AG10803 (cell line): Measurements from ENCODE around the gene JARID2.
A peak's percentile ranks its signal among the peaks of the same experiment; 100 is the strongest.

Source experiments
- DNase-seq: peaks from one replicate; pipeline ENCODE4 v3.0.0; 2010; ENCODE audit warnings: low read depth
- H3K4me3 ChIP-seq: 2 replicates; pipeline ENCODE4 v1.5.1; 2011; ENCODE audit warnings: mild to moderate bottlenecking, low read length, control low read depth
- CTCF ChIP-seq: conservative IDR thresholded peaks from 2 replicates; pipeline ENCODE4 v1.5.1; 2011; ENCODE audit warnings: mild to moderate bottlenecking, low read length, control low read depth, inconsistent platforms

JARID2 gene

GRCh38 chr6:15526212-15526701 is 280.4 kb downstream of the JARID2 start:
- H3K4me3 ChIP-seq: no peak overlapping the region
- TF ChIP-seq CTCF: no peak
- DNase-seq: no peak

- DNase-seq: peak; percentile 24
- no peak for TF ChIP-seq CTCF
- no peak overlapping the region for H3K4me3 ChIP-seq
Measured at GRCh38 chr6:15527838-15528617, 282.2 kb downstream of the JARID2 start.

- H3K4me3 ChIP-seq: no peak overlapping the region
- no peak for TF ChIP-seq CTCF
- no peak for DNase-seq
Measured at GRCh38 chr6:15528870-15529269, 283.0 kb downstream of the JARID2 start.

- no peak overlapping the region for H3K4me3 ChIP-seq
- no peak for DNase-seq
- TF ChIP-seq CTCF: no peak
Measured at GRCh38 chr6:15530411-15530810, 284.5 kb downstream of the JARID2 start.

DNA sequence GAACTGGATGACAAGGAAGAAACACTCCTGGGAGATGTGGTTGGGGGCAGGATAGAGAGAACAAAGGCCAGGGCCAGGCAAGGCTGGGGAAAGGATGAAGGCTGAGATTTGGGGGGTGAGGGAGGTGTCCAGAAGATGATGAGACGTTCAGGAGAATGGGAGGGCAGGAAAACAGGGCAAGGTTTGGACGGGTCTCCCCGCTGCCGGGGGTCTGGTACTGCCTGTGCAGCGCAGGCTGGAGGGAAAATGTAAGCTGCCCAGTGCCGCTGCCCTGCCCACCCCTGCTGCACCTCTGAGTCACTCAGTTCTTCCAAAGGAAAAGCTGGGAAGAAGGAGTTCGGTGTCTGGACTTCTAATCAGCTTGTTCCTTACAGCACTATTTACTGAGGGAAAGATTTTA is 286.1 kb downstream of the JARID2 start:
- TF ChIP-seq CTCF: no peak
- no peak for DNase-seq
- H3K4me3 ChIP-seq: no peak overlapping the region

GRCh38 chr6:15533379-15534026 is 287.6 kb downstream of the JARID2 start:
- no peak for DNase-seq
- no peak for TF ChIP-seq CTCF
- no peak overlapping the region for H3K4me3 ChIP-seq

DNA sequence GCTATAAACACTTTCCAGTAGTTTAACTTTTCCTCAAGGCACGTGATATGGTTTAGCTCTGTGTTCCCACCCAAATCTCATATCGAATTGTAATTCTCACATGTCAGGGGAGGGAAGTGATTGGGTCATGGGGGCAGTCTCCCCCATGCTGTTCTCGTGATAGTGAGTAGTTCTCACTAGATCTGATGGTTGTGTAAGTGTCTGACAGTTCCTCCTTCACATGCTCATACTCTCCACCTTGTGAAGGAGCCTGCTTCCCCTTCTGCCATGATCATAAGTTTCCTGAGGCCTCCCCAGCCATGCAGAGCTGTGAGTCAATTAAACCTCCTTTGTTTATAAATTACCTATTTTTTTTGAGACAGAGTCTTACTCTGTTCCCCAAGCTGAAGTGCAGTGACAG is 289.1 kb downstream of the JARID2 start:
- no peak for TF ChIP-seq CTCF
- H3K4me3 ChIP-seq: no peak overlapping the region
- DNase-seq: no peak
